Subcutaneous abdominal adipose tissue (tissue), 5 donors: Measurements from ENCODE around the gene TM9SF2.

Source experiments
- H3K27ac ChIP-seq: one replicate; pipeline ENCODE4 v1.7.0; 2013; ENCODE audit warnings: low read depth, mild to moderate bottlenecking, inconsistent platforms, low read length, moderate library complexity
- H3K27me3 ChIP-seq, 5 donors: one replicate each; pipeline ENCODE4 v1.7.0; 2013; ENCODE audit warnings: low read length in 5 of 5, inconsistent platforms in 1 of 5; ENCODE audit not compliant: control insufficient read depth in 5 of 5, insufficient read depth in 4 of 5
- H3K36me3 ChIP-seq, 5 donors: one replicate each; pipeline ENCODE4 v1.7.0; 2013; ENCODE audit warnings: low read length in 5 of 5; ENCODE audit not compliant: control insufficient read depth in 5 of 5, insufficient read depth in 5 of 5
- H3K4me1 ChIP-seq, 5 donors: one replicate each; pipeline ENCODE4 v1.7.0; 2013; ENCODE audit warnings: low read length in 5 of 5, mild to moderate bottlenecking in 3 of 5, moderate library complexity in 1 of 5; ENCODE audit not compliant: control insufficient read depth in 5 of 5, insufficient read depth in 5 of 5
- H3K4me3 ChIP-seq, 5 donors: one replicate each; pipeline ENCODE4 v1.7.0; 2013; ENCODE audit warnings: low read length in 5 of 5, low read depth in 1 of 5
- H3K9ac ChIP-seq, 5 donors: one replicate each; pipeline ENCODE4 v1.7.0; 2013; ENCODE audit warnings: low read length in 5 of 5, mild to moderate bottlenecking in 4 of 5, moderate library complexity in 3 of 5
- H3K9me3 ChIP-seq, 5 donors: one replicate each; pipeline ENCODE4 v1.7.0; 2013; ENCODE audit warnings: low read length in 5 of 5; ENCODE audit not compliant: control insufficient read depth in 5 of 5
- donor health status: healthy.
- donor health status: healthy.
- donor health status: healthy.
- donor health status: healthy.
- donor health status: healthy.

Gene TM9SF2

DNA sequence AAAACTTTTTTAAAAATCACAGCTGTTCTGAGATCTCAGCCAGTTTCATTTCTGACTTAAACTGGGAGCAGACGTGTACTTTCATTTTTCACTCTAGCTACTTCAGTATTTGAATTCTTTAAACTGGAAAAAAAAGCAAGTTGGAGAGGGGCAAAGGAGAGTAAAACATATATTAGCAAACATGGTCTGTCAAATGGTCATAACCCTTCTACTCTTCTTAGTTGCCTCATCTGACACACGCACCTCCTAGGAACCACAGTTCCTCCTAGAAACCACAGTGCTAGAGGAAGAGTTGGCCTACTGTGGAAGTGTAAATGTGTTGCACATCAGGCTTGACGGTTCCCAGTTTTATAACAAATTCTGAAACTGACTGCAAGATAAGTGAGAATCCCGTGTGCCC lies 47.2 kb downstream of the TM9SF2 start:
- H3K4me3 ChIP-seq: no peak overlapping the region
- H3K9ac ChIP-seq: no peak overlapping the region
- peaks cover 0 to 3% (median 0%) of the 10 kb centered on the region in 5 donors for H3K4me1 ChIP-seq
- no peak overlapping the region for H3K27ac ChIP-seq
- no peaks in the 10 kb centered on the region for H3K9me3 ChIP-seq
- H3K36me3 ChIP-seq: peaks cover 55 to 86% (median 71%) of the 10 kb centered on the region in 5 donors
- H3K27me3 ChIP-seq: no peaks in the 10 kb centered on the region

DNA sequence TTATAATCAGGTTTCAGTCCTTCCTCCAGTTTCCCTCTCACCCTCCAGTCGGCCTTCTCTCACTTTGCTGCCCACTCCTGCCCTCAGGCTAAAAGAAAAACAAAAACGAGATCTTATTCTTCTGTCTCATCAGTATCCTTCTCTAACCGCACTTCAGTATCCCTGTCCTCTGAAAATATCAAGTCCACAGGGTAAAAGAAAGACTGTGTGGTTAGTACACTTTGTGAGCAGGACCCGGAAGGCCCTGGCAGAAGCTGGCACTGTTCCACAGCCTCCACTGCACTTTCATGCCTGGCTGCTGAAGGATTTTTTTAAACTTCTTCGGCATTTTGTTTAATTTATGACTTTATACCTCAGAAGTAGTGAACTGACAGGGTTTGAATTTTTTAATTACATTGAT lies 51.8 kb downstream of the TM9SF2 start:
- Histone ChIP-seq H3K4me1 (peaks cover 0 to 1% (median 0%) of the 10 kb centered on the region in 5 donors), H3K27ac (no peak overlapping the region), H3K4me3 (no peak overlapping the region), H3K9ac (no peak overlapping the region), H3K27me3 (no peaks in the 10 kb centered on the region), H3K36me3 (peaks cover 68 to 85% (median 70%) of the 10 kb centered on the region in 5 donors), H3K9me3 (no peaks in the 10 kb centered on the region)

DNA sequence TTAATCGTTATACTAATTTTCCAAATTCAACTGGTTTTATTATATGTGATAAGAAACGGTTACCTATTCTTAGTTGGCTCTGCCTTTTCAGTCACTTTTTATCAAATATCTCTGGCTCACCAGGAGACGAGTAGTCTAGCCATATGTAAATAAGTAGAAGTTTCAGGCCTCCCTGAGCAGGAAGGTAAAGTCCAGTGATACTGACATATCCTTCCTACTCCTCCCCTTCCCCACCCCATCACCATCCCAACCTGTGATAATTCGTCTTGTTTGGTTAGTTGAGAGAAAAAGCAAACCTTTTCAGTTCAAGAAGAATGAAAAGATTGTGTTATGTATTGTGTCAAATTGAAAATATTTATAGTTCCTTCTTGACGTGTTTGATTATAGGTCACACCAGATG lies 53.9 kb downstream of the TM9SF2 start:
- H3K4me1 ChIP-seq: no peaks in the 10 kb centered on the region
- peaks cover 60 to 87% (median 68%) of the 10 kb centered on the region in 5 donors for H3K36me3 ChIP-seq
- H3K27ac ChIP-seq: no peak overlapping the region

DNA sequence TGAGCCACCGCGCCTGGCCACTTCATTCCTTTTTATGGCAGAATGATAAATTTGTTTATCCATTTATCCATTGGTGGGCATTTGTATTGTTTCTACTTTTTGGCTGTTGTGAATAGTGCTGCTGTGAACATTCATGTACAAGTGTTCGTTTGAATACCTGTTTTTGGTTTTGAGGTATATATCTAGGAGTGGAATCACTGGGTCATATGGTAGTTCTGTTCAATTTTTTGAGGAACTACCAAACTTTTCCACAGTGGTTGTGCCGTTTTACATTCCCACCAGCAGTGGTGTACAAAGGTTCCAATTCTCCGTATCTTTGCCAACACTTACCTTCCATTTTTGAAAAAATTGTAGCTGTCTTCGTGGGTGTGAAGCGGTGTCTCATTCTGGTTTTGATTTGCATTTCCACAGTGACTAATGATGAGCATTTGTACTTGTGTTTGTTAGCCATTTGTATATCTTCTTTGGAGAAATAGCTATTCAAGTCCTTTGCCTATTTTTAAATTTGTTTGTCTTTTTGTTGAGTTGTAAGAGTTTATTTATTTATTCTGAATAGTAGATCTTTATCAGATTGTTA lies 55.7 kb downstream of the TM9SF2 start:
- Histone ChIP-seq H3K4me1 (no peaks in the 10 kb centered on the region), H3K9me3 (no peaks in the 10 kb centered on the region), H3K4me3 (no peak overlapping the region), H3K27ac (no peak overlapping the region), H3K36me3 (peaks cover 57 to 86% (median 67%) of the 10 kb centered on the region in 5 donors), H3K27me3 (no peaks in the 10 kb centered on the region), H3K9ac (no peak overlapping the region)

More for the DNA sequence above, 53.9 kb downstream of the TM9SF2 start:
- Histone ChIP-seq H3K9me3 (no peaks in the 10 kb centered on the region), H3K4me3 (no peak overlapping the region), H3K27me3 (no peaks in the 10 kb centered on the region), H3K9ac (no peak overlapping the region)

DNA sequence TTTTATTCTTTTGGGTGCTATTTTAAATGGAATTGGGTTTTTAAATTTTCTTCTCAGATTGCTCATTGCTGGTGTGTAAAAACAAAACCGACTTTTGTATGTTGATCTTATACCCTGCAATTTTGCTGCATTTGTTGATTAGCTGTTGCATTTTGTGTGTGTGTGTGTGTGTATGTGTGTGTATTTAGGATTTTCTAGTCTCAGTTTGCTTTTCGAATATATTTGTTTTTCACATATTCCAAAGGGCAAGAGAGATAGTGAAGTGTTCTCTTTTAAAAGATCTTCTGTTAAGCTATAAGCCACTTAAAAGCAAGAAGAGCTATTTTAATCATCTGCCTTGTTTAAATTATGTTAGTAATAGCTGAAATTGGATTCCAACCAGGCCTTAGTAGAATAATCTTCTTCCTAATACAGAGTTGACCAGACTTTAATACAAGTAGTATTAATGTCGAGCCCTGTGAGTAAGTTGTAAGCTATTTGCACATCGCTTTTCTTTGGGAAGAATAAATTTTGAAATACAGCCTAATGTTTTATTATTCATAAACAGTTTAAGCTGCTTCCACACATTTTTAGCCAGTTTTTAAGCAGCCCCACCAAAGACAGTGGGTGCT lies 57.4 kb downstream of the TM9SF2 start:
- Histone ChIP-seq H3K4me1 (no peaks in the 10 kb centered on the region), H3K4me3 (no peak overlapping the region), H3K9ac (no peak overlapping the region), H3K27ac (no peak overlapping the region), H3K36me3 (peaks cover 48 to 80% (median 62%) of the 10 kb centered on the region in 5 donors), H3K27me3 (no peaks in the 10 kb centered on the region), H3K9me3 (no peaks in the 10 kb centered on the region)

DNA sequence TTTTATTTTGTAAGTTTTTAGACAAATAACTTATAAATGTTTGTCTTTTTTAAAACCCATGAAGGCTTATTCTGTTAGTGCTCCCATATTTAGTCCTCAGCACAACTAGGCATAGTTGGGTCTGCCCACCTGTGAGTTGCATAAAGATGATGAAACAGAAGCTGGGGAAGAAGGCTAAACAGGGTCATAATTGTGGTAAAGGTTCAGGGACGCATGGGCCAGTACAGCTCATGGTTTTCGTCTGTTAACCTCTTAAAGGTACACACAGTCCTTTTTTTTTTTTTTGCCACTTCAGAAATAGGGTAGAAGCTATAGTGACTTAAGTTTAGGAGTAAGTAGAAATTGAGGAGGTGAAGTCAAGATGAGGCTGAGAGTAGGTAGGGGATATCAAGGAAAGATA lies 58.3 kb downstream of the TM9SF2 start:
- no peaks in the 10 kb centered on the region for H3K27me3 ChIP-seq
- no peak overlapping the region for H3K9ac ChIP-seq
- H3K27ac ChIP-seq: no peak overlapping the region
- H3K4me3 ChIP-seq: no peak overlapping the region
- no peaks in the 10 kb centered on the region for H3K9me3 ChIP-seq
- H3K36me3 ChIP-seq: peaks cover 42 to 71% (median 61%) of the 10 kb centered on the region in 5 donors
- H3K4me1 ChIP-seq: no peaks in the 10 kb centered on the region

DNA sequence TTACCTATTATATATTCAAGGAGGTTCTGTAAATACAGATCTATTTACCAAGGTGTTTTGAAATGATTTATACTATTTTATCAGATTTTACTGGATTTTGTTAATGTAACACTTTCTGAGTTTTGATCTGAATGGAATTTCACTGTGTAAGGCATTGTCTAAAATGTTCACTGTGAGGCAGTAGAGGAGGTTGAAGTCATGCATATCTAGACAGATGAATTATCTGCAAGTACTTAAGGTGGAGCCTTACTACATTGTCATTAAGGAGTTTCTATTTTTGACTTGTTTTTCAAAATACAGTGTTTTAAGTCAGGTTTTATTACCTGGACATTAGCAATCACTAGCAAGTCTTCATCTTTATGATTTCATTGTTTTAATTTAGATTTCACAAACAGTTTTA lies 62.1 kb downstream of the TM9SF2 start:
- no peaks in the 10 kb centered on the region for H3K9me3 ChIP-seq
- H3K9ac ChIP-seq: no peak overlapping the region
- no peak overlapping the region for H3K27ac ChIP-seq
- no peaks in the 10 kb centered on the region for H3K27me3 ChIP-seq
- peaks cover 0 to 15% (median 5%) of the 10 kb centered on the region in 5 donors for H3K4me1 ChIP-seq
- no peak overlapping the region for H3K4me3 ChIP-seq
- peaks cover 21 to 48% (median 38%) of the 10 kb centered on the region in 5 donors for H3K36me3 ChIP-seq

DNA sequence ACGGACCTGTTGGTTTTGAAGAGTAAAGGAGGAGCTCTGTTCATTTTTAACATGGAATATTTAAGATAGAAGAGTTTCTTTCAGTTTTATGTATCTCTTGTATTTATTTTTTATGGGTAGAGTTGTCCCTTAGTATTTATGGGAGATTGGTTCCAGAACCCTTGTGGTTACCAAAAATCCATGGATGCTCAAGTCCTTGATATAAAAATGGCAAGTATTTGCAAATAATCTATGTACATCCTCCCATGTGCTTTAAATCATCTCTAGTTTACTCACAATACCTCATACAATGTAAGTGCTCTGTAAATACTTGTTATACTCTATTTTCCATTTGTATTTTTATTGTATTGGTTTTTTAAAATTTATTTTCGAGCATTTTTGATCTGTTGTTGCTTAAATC lies 63.1 kb downstream of the TM9SF2 start:
- Histone ChIP-seq H3K27me3 (no peaks in the 10 kb centered on the region), H3K4me1 (peaks cover 0 to 15% (median 5%) of the 10 kb centered on the region in 5 donors), H3K9ac (no peak overlapping the region), H3K36me3 (peaks cover 21 to 39% (median 32%) of the 10 kb centered on the region in 5 donors), H3K27ac (no peak overlapping the region), H3K4me3 (no peak overlapping the region), H3K9me3 (peaks cover 0 to 6% (median 3%) of the 10 kb centered on the region in 5 donors)

DNA sequence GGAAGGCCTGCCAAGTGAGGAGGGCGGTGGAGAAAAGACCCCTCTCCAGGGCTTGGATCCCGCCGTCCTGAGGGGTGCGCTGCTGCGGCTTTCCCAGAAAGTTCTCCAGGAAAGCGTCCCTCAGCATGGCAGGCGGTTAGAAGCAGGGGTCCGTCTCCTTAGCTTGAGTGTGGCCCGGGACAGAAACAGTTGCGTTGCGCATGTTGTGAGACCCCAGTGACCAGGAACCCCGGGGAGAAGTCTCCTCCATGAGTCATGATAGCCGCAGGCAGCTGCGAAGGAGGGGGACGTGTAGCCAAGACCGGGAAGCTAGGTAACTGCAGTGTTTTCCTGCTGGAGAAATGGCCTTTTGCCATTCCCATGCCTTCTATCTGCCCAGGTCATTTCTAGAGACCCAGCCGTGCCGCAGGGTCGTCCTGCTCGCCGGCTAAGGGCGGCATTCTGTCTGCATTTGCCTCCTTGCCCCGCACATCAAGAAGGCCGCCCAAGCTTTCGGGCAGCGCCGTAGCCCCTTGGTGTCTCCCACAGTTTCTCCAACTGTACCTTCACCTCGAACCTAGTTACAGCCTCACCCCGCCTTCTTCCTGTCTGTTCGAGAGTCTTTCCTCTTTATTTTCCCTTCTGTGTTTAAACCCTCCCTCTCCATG lies 64.3 kb downstream of the TM9SF2 start:
- Histone ChIP-seq H3K27me3 (no peaks in the 10 kb centered on the region), H3K36me3 (peaks cover 12 to 28% (median 22%) of the 10 kb centered on the region in 5 donors), H3K9me3 (peaks cover 0 to 9% (median 3%) of the 10 kb centered on the region in 5 donors), H3K4me1 (peaks cover 0 to 15% (median 5%) of the 10 kb centered on the region in 5 donors), H3K9ac (no peak overlapping the region), H3K27ac (no peak overlapping the region), H3K4me3 (peak overlapping the region in 4 of 5 donors; percentile 5 to 52 (median 18))
